Stimulated activated CD8-positive, alpha-beta memory T cell treated with anti-CD3 and anti-CD28 coated beads, Interleukin-2, amount 100 ng/mL, for 48 hours (primary cell): Measurements from ENCODE around the gene ATP1A3.
A peak's percentile ranks its signal among the peaks of the same experiment; 100 is the strongest.
"Not testable (repeated sequence)": the region's sequence is repeated elsewhere in the genome, so short reads cannot be mapped to it uniquely, and the experiment has no call there.

Experiments used
- DNase-seq, 2 donors: peaks; one replicate each; pipeline ENCODE4 v3.0.0-alpha.2; 2020; ENCODE audit warnings: low read depth in 2 of 2

Gene ATP1A3

DNA sequence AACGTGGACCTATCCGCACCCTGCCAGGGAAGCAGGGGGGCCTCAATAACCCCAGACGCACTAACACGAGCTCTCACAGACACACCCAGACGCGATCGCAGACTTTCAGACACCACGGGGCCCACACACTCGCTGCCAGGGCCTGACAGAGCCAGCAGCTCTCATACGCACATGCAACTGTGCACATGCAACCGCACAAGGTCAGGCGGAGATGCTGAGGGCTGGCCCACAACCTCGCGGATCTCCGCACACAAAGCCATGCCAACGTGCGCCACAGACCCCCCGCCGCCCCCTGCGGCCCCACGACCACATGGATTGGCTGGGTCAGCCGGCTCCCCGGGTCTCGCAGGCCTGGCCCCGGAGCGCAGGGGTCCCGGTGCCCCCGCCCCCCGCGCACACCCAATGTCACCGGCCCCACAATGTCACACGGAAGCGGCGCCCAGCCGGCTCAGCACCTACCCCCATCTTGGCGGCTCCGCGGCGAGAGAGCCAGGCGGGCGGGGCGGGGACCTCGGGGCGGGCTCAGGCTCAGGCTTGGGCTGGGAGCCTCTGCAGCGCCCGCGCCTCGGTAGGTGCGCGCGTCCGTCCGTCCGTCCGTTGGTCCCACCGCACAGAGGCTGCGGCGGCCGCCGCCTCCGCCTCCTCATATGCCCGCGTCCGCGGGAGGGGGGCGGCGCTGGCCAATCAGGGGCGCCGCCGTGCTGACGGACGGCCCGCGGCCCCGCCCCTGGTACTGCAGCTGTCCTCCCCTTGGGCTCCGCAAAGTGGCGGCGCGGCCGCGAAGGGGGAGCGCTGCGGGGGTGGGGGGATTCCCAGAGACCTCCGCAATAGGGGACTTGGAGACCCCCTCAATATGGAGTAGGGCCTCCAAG lies at the start of gene ATP1A3:
Gene ATP1A3, minus strand, starts transcription at position 619 of the 872 bp plus-strand sequence. Its CDS starts 154 bp downstream, at position 465.
- DNase-seq, result peak; percentile 40 to 54

DNA sequence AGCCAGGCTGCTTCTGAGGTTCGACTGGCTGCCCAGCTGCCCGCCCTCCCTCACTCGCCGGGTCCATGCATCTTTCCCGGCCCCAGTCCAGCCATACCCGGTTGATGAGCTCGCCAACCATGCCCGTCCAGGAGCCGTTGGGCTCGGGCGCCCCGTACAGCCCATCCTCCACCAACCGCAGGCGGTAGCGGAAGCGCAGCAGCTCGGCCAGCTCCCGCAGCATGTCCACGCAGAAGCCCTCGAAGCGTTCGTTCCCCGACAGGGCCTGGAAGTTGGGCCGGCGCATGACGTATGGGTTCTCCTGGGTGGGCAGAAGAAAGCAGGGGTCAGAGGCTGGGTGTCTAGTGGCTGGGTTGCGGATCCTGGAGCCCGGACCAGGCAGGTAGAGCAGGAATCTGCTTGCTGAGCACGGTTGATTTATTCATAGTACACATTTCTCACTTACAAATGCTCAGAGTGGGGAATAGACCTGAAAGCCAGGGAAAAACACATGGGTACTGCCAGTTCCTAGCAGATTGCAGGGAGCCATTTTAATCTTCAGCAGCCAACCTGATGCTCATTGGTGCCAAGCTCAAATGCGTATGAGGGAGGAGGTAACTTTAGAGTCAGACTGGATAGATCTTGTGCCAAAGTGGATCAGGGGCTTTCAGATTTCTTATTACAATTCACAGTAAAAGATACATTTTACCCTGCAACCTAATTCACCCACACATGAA lies 48.6 kb upstream of the ATP1A3 start:
- no peak for DNase-seq

DNA sequence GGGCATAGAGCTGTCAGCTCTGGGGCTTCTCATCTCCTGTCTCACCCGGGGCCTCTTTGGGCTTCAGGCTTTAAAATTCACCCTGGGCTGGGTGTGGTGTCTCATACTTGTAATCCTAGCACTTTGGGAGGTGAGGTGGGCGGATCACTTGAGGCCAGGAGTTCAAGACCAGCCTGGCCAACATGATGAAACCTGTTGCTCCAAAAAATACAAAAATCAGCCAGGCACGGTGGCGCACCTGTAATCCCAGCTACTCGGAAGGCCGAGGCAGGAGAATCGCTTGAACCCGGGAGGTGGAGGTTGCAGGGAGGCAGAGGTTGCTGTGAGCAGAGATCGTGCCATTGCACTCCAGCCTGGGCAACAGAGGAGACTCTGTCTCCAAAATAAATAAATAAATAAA lies 46.5 kb upstream of the ATP1A3 start:
- not testable (repeated sequence) for DNase-seq

GRCh38 chr19:42040031-42040430 lies 46.0 kb upstream of the ATP1A3 start:
- DNase-seq, result no peak

DNA sequence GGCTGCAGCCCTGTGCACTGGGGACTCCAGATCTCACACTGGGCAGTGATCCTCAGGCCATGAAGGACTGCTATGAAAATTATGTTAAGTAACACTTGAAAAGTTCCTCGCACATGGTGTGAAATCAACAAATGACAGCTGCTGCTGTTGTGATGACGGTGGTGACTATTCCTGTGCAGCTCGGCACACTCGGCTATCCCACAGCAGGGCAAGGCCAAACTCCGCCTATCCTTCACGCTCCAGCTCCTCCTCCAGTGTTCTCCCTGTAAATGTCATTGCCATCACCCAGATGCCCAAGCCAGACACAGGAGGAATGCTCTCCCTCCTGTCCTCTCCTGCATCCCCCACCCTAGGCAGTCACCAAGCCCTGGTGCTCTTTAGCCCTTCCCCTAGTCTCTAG lies 44.6 kb upstream of the ATP1A3 start:
- no peak for DNase-seq

GRCh38 chr19:42037649-42038048 lies 43.6 kb upstream of the ATP1A3 start:
- DNase-seq, result no peak

GRCh38 chr19:42034640-42035391 lies 40.8 kb upstream of the ATP1A3 start:
- DNase-seq, result peak; percentile 28 to 40

- DNase-seq, result no peak
Measured at GRCh38 chr19:42033413-42033812, 39.4 kb upstream of the ATP1A3 start.

- no peak for DNase-seq
Measured at GRCh38 chr19:42032431-42032830, 38.4 kb upstream of the ATP1A3 start.

DNA sequence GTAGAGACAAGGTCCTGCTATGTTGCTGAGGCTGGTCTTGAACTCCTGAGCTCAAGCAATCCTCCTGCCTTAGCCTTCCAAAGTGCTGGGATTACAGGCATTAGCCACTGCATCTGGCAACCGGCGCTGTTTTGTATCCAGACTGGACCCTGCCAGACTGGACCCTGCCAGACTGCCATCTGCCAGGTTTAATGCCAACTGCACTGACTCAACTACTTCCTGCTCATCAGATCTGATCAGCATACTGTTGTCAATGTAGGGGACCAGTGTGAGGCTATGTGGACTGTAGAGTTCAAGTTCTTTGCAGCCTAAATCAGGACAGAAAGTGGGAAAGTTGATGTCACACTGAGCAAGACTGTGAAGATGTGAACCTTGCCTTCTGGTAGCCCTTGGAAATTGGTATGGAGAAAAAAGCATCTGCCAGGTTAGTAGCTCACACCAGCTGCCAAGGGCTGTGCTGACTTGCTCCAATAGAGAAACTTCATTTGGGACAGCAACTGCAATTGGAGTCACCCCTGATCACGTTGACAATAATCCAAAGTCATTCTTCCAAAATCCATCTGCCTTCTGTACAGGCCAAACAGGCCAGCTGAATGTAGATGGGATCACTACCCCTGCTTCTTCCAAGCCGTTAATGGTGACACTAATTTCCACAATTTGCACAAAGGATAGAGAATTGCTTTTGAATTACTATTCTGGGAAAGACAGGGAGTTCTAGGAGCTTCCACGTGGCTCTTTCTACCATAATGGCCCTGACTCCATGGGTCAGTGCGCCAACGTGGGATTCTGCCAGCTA lies 36.8 kb upstream of the ATP1A3 start:
- no peak for DNase-seq

- peak; percentile 17 to 23 for DNase-seq
Measured at GRCh38 chr19:42028304-42029216, 34.5 kb upstream of the ATP1A3 start.

GRCh38 chr19:42024622-42025111 lies 30.6 kb upstream of the ATP1A3 start:
- DNase-seq, result no peak

- DNase-seq, result no peak
Measured at GRCh38 chr19:42023943-42024260, 29.9 kb upstream of the ATP1A3 start.

DNA sequence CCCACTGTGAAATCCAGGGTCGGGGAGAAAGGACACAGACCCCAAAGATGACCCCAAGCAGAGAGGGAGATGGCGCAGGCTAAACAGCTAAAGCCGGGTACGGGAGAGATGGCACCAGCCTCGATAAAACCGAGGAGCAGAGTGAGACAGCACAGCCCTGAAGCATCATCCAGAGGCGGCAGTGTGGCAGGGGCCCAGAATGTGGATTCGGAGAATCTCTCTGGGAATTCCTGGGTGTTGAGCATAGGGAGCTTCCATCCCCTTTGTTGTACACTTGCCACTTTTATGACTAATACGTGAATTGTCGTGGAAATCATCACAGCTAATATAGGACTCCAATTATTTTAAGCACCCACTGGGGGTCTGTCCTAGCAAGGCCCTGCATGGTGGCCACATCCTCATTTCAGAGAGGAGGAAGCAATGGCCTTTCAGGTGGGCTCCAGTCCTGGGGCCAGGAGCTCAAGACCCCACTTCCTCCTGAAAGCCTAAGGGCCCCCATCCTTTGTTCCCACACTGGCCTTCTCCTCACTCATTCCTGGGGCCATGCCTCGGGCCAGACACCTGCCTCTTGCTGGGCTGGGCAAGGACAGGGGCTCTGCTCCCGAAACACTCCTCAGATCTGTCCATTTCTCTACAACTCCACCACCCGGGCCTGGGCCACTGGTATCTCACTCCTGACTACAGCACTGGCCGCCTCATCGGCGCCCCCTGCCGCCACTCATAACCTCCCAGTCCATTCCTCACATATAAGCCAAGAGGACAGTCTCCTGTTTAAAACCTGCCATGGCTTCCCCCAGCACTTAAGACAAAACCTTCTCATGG lies 29.3 kb upstream of the ATP1A3 start:
- peak; percentile 16 to 17 for DNase-seq

DNA sequence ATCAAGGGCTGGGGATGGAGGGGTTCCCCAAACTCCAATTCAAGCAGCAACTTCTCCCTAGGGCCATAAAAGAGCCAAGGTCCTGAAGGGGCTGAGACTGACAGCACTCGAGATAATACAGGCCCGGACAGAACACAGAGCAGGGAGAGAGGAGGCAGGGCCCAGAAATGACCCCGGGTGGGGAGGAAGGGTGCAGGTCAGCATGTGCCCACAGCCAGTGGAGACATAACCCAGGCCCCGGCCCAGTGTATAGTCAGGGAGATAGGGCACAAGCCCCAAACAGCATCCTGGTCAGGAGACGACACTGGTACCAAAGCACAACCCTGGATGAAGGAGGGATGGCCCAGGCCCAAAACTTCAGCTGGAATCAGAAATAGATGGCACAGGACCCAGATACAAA lies 28.6 kb upstream of the ATP1A3 start:
- no peak for DNase-seq

DNA sequence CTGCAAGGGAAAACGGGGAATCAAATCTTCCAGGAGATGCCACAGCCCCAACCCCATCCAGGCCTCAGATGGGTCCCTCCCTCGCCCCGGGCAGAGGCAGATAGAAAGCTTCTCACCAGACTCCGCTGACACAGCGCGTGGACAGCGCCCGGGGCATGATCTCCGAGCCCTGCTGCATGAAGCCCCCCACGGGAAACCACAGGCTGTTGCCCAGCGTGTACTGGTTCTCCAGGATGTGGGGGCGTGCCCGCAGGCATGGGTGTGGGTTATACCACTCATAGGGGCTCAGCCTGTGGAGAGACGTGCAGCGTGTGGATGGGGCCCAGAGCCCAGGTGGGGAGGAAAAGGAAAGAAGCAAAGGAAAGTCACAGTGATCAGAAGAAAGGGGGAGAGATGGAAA lies 27.2 kb upstream of the ATP1A3 start:
- DNase-seq, result no peak

DNA sequence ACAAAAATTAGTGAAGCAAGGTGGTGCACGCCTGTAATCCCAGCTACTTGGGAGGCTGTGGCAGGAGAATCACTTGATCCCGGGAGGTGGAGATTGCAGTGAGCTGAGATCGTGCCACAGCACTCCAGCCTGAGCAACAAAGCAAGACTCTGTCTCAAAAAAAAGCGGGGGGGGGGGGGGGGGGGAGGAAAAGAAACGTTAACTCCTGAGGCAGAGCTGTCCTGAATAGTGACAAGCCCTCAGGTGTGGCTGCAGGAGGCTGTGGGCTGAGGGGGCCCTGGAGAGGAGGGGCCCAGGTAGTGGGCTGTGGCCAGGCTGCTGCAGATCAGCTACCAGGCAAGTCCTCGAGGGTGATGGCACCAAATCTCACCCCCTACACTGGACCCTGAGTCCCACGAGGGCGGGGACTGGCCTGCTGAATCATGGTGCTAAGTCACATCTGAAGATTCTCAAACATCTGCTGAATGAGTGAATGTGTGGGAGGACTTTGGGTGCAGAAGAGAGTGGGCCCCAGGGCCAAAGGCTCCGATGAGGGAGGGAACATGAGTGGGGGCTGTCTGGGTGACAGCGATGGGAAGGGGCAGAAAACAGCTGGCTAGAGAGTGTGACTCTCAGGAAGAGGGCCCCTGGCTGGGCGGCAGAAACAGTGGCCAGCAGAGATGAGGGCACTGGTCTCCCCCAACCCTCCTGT lies 24.6 kb upstream of the ATP1A3 start:
- no peak for DNase-seq

- no peak for DNase-seq
Measured at GRCh38 chr19:42017040-42017439, 23.0 kb upstream of the ATP1A3 start.

GRCh38 chr19:42012747-42013146 lies 18.7 kb upstream of the ATP1A3 start:
- not testable (repeated sequence) for DNase-seq
